Prostate gland (tissue), 2 donors: ENCODE measurements around the gene CCSER1.
A peak's percentile ranks its signal among the peaks of the same experiment; 100 is the strongest.

Experiments
- CTCF ChIP-seq, 4 experiments: fragments of 200-600 bp in 2 of 4; fragments of 450-650 bp in 2 of 4; sonication (generic) in 2 of 4; IDR thresholded peaks; 1 replicate in 3 of 4; 2 replicates in 1 of 4; pipeline ENCODE4 v1.5.1; 2016 to 2019; ENCODE audit warnings: antibody characterized with exemption in 4 of 4, mild to moderate bottlenecking in 2 of 4, moderate library complexity in 2 of 4
- POLR2A ChIP-seq: fragments of 450-650 bp; IDR thresholded peaks from one replicate; pipeline ENCODE4 v1.6.1; 2016; ENCODE audit warnings: antibody characterized with exemption, mild to moderate bottlenecking
- POLR2AphosphoS5 ChIP-seq: sonication (generic); formaldehyde crosslinking; IDR thresholded peaks from one replicate; pipeline ENCODE4 v1.6.1; 2017; ENCODE audit warnings: antibody characterized with exemption

GRCh38 chr4:90419124-90419711 is 292.0 kb downstream of the CCSER1 start:
- TF ChIP-seq CTCF (IDR thresholded peaks at IDR 0.05) (peak in 3 of 4 experiments; percentile 53 to 61 (median 56)), POLR2A (no peak), POLR2AphosphoS5 (no peak)
